GM23338 (cell line): ENCODE results near the gene KLK11. TPM values are rescaled to one million over a fixed set of nuclear protein-coding genes. Genes with fewer than 3 reads are reported as not detected.

Experiments used
- ATAC-seq: fragments of 200-7000 bp; cut with Tn5 transposase; 3 replicates; pipeline ENCODE4 v1.9.1; 2020
- DNase-seq: peaks from one replicate; pipeline ENCODE4 v3.0.0-alpha.2; 2015; ENCODE audit warnings: low spot score
- H2AFZ ChIP-seq: fragments of 200-600 bp; sonication (generic); 2 replicates; pipeline ENCODE4 v1.8.0; 2016; ENCODE audit warnings: antibody characterized with exemption, mild to moderate bottlenecking, moderate library complexity
- H3F3A ChIP-seq: fragments of 200-600 bp; sonication (generic); replicated peaks from 2 replicates; pipeline ENCODE4 v1.8.0; 2017; ENCODE audit warnings: antibody characterized with exemption, mixed run types, low read depth
- H3K27ac ChIP-seq: fragments of 200-600 bp; sonication (generic); 2 replicates; pipeline ENCODE4 v1.6.1; 2016; ENCODE audit warnings: low read depth
- H3K27me3 ChIP-seq: fragments of 200-600 bp; sonication (generic); 2 replicates; pipeline ENCODE4 v1.8.0; 2016; ENCODE audit warnings: mild to moderate bottlenecking, mixed run types, moderate library complexity; ENCODE audit not compliant: insufficient read depth
- H3K36me3 ChIP-seq: fragments of 200-600 bp; sonication (generic); 2 replicates; pipeline ENCODE4 v1.8.0; 2016; ENCODE audit warnings: mild to moderate bottlenecking; ENCODE audit not compliant: insufficient read depth
- H3K4me1 ChIP-seq: fragments of 200-600 bp; sonication (generic); 2 replicates; pipeline ENCODE4 v1.8.0; 2016; ENCODE audit warnings: mild to moderate bottlenecking, moderate library complexity; ENCODE audit not compliant: insufficient read depth
- H3K4me2 ChIP-seq: fragments of 200-600 bp; sonication (generic); 2 replicates; pipeline ENCODE4 v1.7.1; 2017; ENCODE audit warnings: mixed run types
- H3K4me3 ChIP-seq: fragments of 200-600 bp; sonication (generic); 2 replicates; pipeline ENCODE4 v1.6.1; 2016; ENCODE audit warnings: mixed run types
- H3K79me2 ChIP-seq: fragments of 200-600 bp; sonication (generic); replicated peaks from 2 replicates; pipeline ENCODE4 v1.8.0; 2017; ENCODE audit warnings: mild to moderate bottlenecking; ENCODE audit not compliant: insufficient read depth
- H3K9me2 ChIP-seq: fragments of 200-600 bp; sonication (generic); 2 replicates; pipeline ENCODE4 v1.8.0; 2017; ENCODE audit not compliant: insufficient read depth
- H4K20me1 ChIP-seq: fragments of 200-600 bp; sonication (generic); replicated peaks from 2 replicates; pipeline ENCODE4 v1.8.0; 2017; ENCODE audit warnings: mild to moderate bottlenecking; ENCODE audit not compliant: insufficient read depth
- H3K27ac Mint-ChIP-seq: 2 replicates; pipeline ENCODE4 v1.8.0; 2020; ENCODE audit warnings: inconsistent platforms, mild to moderate bottlenecking, moderate library complexity, mixed read lengths
- H3K27me3 Mint-ChIP-seq: 3 replicates; pipeline ENCODE4 v1.8.0; 2022; ENCODE audit warnings: low read depth, mild to moderate bottlenecking, moderate library complexity, mixed read lengths, inconsistent platforms; ENCODE audit not compliant: insufficient read depth, poor library complexity
- H3K36me3 Mint-ChIP-seq: 3 replicates; pipeline ENCODE4 v1.8.0; 2021; ENCODE audit warnings: low read depth, mild to moderate bottlenecking, inconsistent platforms, moderate library complexity, mixed read lengths
- H3K4me1 Mint-ChIP-seq: 3 replicates; pipeline ENCODE4 v1.8.0; 2020; ENCODE audit warnings: mild to moderate bottlenecking, inconsistent platforms, mixed read lengths
- H3K4me3 Mint-ChIP-seq: 3 replicates; pipeline ENCODE4 v1.8.0; 2021; ENCODE audit warnings: moderate library complexity, mild to moderate bottlenecking, inconsistent platforms, mixed read lengths
- H3K9me3 Mint-ChIP-seq: 3 replicates; pipeline ENCODE4 v1.8.0; 2020; ENCODE audit warnings: moderate library complexity, mild to moderate bottlenecking, inconsistent platforms, mixed read lengths
- POLR2AphosphoS5 ChIP-seq: IDR thresholded peaks from 2 replicates; pipeline ENCODE4 v1.6.1; 2016; ENCODE audit warnings: antibody characterized with exemption, low read depth
- STAT1 ChIP-seq: IDR thresholded peaks from one replicate; pipeline ENCODE4 v1.6.1; 2016; ENCODE audit warnings: antibody characterized with exemption; ENCODE audit not compliant: unreplicated experiment
- ZNF114 ChIP-seq: fragments of 250-450 bp; sonication (Bioruptor Pico); IDR thresholded peaks from 2 replicates; pipeline ENCODE4 v1.5.0; 2020; ENCODE audit warnings: mild to moderate bottlenecking, moderate library complexity
- polyA plus RNA-seq: library from polyadenylated mRNA; unstranded; fragments of >200 nt; fragmentation: Nextera tagmentation; extraction: Ambion mirVana; gene quantifications from 2 replicates; pipeline ENCODE4 v1.2.1, GENCODE V29; 2016
- total RNA-seq: library from RNA; depleted of rRNA; stranded (reverse); fragments of >200 nt; shearing (Covaris generic); gene quantifications from 2 replicates; pipeline ENCODE4 v1.2.3, GENCODE V29; 2014
- TF ChIP-seq, protein P1 (sequence below): IDR thresholded peaks from one replicate; pipeline ENCODE4 v1.6.1; 2018; ENCODE audit warnings: antibody characterized with exemption; ENCODE audit not compliant: unreplicated experiment

KLK11 gene
- total and polyA plus RNA-seq, 2 experiments from 2014 or later = not detected

GRCh38 chr19:51005248-51005647 is 21.2 kb downstream of the KLK11 start (continued):
- TF ChIP-seq, protein P1, sequence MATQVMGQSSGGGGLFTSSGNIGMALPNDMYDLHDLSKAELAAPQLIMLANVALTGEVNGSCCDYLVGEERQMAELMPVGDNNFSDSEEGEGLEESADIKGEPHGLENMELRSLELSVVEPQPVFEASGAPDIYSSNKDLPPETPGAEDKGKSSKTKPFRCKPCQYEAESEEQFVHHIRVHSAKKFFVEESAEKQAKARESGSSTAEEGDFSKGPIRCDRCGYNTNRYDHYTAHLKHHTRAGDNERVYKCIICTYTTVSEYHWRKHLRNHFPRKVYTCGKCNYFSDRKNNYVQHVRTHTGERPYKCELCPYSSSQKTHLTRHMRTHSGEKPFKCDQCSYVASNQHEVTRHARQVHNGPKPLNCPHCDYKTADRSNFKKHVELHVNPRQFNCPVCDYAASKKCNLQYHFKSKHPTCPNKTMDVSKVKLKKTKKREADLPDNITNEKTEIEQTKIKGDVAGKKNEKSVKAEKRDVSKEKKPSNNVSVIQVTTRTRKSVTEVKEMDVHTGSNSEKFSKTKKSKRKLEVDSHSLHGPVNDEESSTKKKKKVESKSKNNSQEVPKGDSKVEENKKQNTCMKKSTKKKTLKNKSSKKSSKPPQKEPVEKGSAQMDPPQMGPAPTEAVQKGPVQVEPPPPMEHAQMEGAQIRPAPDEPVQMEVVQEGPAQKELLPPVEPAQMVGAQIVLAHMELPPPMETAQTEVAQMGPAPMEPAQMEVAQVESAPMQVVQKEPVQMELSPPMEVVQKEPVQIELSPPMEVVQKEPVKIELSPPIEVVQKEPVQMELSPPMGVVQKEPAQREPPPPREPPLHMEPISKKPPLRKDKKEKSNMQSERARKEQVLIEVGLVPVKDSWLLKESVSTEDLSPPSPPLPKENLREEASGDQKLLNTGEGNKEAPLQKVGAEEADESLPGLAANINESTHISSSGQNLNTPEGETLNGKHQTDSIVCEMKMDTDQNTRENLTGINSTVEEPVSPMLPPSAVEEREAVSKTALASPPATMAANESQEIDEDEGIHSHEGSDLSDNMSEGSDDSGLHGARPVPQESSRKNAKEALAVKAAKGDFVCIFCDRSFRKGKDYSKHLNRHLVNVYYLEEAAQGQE = no peak

DNA sequence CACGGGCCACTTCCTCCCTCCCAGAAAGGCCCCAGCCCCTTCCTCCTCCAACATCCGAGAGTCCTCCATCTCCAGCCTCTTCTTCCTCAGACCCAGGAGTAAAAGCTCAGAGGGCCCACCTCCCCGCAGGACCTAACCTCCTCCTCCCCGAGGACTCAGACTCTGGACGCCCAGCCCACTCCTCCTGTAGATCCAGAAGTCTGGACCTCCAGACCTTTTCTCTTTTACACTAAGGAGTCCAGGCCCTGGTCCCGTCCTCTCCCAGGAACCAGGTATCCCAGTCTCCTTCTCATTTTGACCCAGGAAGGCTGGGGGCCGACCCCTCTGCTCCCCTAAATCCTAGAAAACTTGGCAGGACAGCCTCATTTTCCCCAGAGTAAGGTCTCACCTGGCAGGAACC is 23.1 kb downstream of the KLK11 start:
- H3K79me2 ChIP-seq = no peaks in the 10 kb centered on the region
- DNase-seq = no peak
- no peak for ATAC-seq
- no peaks in the 10 kb centered on the region for H3K36me3 ChIP-seq
- H3F3A ChIP-seq = no peaks in the 10 kb centered on the region
- no peak overlapping the region for H3K4me3 ChIP-seq
- H3K9me3 Mint-ChIP-seq = no peaks in the 10 kb centered on the region; the same call in 2 of the 3 replicates
- no peak overlapping the region for H2AFZ ChIP-seq
- no peak overlapping the region for H3K27ac Mint-ChIP-seq
- H3K4me1 ChIP-seq = peaks cover 17% of the 10 kb centered on the region
- no peaks in the 10 kb centered on the region for H3K27me3 ChIP-seq
- no peaks in the 10 kb centered on the region for H3K9me2 ChIP-seq
- no peak for TF ChIP-seq ZNF114
- peaks cover 25% of the 10 kb centered on the region for H3K27me3 Mint-ChIP-seq
- H3K4me1 Mint-ChIP-seq = peaks cover 19% of the 10 kb centered on the region
- no peak overlapping the region for H3K27ac ChIP-seq
- no peaks in the 10 kb centered on the region for H4K20me1 ChIP-seq
- H3K4me3 Mint-ChIP-seq = no peak overlapping the region
- H3K36me3 Mint-ChIP-seq = no peaks in the 10 kb centered on the region
- no peak overlapping the region for H3K4me2 ChIP-seq

DNA sequence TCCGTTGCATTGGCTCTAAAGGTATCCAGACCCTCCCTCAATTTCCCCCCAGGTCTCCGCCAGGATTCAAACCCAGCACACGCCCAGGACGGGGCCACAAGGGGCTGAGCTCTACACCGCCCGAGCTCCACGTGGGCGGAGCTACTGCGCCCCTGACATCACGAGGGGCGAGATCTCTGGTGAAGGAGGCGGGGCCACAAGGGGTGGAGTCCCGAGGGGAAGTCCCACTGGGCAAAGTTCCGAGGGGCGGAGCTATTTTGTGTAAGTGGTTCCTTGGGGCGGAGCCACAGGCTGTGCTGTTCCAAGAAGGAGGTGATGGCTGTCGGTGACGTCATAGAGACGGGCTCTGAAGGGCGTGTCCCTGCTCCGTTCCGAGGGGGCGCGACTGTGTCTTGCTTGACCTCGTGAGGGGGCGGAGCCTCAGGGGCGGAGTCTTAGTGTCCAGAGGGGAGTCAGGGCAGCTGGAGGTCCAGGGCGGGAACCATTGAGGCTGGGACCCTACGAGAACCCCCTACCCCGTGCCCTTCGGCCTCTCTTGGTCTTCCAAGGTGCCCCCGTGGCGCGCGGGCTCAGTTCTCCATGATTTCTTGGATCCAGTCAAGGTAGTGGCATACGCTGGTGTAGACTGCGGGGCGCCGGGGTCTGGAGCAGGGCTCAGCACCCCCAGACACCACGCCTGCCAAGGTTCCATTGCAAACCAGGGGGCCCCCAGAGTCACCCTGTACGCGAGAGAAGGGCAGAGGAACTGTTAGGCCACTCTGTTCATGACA is 23.7 kb downstream of the KLK11 start:
- Histone ChIP-seq H4K20me1 (no peaks in the 10 kb centered on the region), H3K4me1 (peaks cover 17% of the 10 kb centered on the region), H3K9me2 (no peaks in the 10 kb centered on the region), H3K4me3 (peak overlapping the region; percentile 41), H3K27me3 (no peaks in the 10 kb centered on the region), H3K27ac (no peak overlapping the region), H3K79me2 (no peaks in the 10 kb centered on the region), H3F3A (no peaks in the 10 kb centered on the region), H2AFZ (no peak overlapping the region), H3K36me3 (no peaks in the 10 kb centered on the region), H3K4me2 (peak overlapping the region; percentile 72)
- DNase-seq = peak; percentile 99
- peak; percentile 74 for ATAC-seq
- Mint-ChIP-seq H3K36me3 (no peaks in the 10 kb centered on the region), H3K4me3 (no peak overlapping the region), H3K27me3 (peaks cover 28% of the 10 kb centered on the region), H3K27ac (no peak overlapping the region), H3K4me1 (peaks cover 19% of the 10 kb centered on the region), H3K9me3 (no peaks in the 10 kb centered on the region; the same call in 2 of the 3 replicates)
- no peak for TF ChIP-seq STAT1
- TF ChIP-seq POLR2AphosphoS5 = peak; percentile 45; the same call in 1 of the 2 replicates
